NCI-H2227 treated with DMSO at 0.1 percent for 48 hours (cell line): ENCODE measurements around the gene CRYAA.
"Not testable (repeated sequence)": the region's sequence is repeated elsewhere in the genome, so short reads cannot be mapped to it uniquely, and the experiment has no call there.

ENCODE experiments used
- DNase-seq: peaks from one replicate; lab custom pipeline; 2025; lab: John Stamatoyannopoulos, UW

CRYAA gene, protein sequence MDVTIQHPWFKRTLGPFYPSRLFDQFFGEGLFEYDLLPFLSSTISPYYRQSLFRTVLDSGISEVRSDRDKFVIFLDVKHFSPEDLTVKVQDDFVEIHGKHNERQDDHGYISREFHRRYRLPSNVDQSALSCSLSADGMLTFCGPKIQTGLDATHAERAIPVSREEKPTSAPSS

DNA sequence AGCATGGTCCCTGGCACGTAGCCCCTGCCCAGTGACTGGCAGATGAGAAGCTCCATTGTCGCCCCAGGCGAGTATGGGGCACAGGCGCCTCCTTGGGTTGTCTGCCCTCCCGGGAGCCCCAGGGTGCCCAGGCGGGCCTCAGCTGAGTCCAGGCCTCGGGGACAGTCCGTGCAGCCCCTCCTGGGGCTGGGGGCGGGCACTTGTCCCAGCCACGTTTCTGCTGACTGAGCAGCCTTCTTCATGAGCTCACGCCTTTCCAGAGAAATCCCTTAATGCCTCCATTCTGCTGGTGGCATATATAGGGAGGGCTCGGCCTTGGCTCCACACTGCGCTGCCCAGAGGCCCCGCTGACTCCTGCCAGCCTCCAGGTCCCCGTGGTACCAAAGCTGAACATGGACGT, at the start of gene CRYAA:
CRYAA (plus strand) TSS at position 301 of the 400 bp plus-strand sequence; CDS start at position 393, 92 bp downstream.
- not testable (repeated sequence) for DNase-seq

DNA sequence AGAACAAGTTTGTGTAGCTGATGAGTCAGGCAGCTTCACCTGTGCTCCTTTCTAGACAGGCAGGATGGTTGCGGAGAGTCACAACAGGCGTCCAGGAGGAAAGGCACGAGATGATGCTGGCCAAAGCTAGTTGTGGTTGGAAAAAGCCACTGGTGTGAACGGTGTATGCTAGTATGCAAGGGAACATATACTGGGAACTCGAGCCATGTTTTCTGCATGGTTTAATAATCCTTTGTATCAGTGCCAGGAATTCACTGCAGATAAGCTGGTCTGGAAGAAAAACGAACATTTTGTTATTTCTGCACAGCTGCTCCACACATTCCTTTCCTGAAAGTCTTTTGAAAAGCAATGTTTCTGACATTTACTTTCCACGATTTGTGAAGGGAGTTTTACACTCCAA, 38.7 kb upstream of the CRYAA start:
- DNase-seq, result not testable (repeated sequence)

DNA sequence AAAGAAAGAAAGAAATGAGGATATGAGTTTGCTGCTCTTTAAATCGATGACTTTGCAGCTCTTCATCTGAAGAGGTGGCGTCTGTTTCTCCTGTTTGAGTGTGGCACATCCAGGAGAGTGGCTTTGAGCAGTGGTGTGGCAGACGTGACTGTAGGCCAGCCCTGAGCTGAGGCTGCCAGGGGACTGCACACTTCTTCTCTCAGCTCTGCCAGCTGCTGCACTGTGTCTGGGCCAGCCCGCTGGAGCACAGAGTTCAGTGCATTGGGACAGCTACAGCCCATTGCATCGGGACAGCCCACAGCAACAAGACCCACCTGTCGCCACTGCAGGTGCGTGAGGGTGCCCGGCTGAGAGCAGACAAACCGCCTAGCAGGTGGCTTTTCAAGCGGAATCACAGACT, 34.3 kb upstream of the CRYAA start:
- DNase-seq, result not testable (repeated sequence)

DNA sequence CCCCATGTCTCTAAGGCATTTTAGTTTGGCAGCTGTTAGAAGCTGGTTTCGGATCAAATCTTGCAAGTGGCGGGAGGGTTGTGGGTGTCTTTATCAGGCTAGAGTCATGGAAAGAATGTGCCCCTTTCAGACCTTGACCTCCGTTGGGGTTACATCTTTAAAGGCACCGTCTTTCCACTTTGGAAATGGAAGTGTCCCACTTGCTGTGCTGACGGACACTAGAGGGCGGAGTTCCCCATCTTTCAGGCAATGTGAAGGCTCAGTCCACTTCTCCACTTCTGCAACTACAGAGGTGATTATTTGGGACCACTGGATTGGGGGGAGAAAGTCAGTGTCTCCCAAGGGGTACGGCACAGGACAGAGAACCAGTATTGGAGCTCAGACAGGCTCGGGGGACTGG, 29.9 kb upstream of the CRYAA start:
- DNase-seq, result not testable (repeated sequence)

DNA sequence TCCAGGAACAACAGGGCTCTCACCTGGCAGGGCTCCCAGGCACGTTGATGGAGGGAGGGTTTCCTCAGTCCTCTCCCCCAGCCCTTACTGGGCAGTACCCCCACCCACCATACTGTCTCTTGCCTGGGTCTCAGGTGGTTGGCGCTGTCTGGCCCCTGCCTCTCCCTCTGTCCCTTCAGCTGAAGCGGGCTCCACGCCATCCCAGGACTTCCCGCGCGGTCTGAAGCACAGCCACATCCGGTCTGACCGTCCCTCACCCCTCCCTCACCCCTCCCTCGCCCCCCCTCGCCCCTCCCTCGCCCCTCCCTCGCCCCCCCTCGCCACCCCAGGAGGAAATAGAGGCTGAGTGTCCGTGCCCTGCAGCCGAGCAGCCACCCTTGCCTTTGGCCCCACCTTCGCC, 27.4 kb upstream of the CRYAA start:
- not testable (repeated sequence) for DNase-seq

DNA sequence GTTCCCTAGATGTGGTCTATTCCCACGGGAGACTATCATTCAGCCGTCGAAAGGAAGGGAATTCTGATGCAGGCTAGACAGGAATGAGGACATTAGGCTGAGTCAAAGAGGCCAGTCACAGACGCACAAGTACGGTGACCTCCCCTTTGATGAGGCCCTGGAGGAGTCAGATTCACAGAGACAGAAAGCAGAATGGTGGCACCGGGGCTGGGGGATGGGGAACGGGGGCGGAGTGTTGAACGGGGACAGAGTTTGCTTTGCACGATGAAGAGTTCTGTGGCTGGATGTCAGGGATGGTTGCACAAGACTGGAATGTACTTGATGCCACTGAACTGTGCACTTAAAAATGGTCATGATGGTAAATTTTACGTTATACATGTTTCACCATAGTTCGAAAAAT, 22.2 kb upstream of the CRYAA start:
- DNase-seq, result not testable (repeated sequence)

DNA sequence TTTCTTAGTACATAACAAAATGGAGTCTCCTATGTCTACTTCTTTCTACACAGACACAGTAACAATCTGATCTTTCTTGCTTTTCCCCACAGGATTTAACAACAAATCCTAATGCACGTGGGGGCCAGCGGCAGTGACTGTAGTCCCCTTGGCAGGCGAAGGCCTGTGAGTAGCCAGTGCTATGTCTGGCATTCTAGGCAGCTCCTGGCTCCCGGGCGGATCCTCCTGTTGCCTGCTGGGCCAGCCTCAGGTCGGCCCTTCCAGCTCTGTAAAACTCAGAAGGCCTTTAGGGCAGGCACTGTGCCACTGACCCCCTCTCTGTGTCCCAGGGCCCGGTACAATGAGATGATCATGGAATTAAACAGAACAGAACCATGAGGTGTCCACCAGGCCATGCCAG, 20.8 kb upstream of the CRYAA start:
- DNase-seq, result not testable (repeated sequence)

DNA sequence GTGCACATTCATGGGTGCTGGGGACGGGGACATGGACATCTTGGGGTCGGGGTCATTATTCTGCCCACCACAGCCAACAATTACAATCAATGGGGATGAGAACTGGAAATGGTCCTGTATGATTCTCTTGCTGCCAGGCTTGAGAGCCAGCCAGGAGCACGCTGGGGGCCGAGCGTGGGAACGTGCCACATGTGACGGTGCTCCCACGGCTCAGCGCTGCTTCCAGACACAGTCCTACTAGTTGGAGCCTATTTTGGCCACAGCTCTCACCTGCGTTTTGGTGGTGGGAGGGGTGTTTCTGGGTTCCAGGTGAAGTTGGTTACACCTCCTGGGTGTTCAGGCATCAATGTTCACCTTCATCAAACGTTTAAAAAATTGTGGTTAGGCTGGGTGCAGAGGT, 19.5 kb upstream of the CRYAA start:
- DNase-seq, result not testable (repeated sequence)

DNA sequence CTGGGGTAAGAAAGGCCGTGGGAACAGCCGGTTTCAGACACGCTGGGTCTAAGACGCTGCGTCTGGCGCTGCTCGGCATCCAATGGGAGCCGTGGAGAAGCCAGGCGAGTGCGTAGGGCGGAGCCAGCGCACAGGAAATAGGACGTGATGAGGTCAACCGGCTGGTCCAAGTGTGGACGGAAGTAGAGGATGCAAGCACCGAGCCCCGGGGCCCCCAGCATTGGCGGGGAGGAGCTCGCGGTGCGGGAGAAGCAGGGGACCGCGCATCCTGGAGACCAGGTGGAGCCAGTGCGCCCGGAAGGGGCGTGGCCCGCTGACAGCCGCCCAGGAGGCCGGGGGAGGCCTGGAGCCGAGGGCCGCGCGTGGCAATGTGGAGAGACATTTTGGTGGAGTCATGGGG, 15.2 kb upstream of the CRYAA start:
- DNase-seq, result not testable (repeated sequence)

DNA sequence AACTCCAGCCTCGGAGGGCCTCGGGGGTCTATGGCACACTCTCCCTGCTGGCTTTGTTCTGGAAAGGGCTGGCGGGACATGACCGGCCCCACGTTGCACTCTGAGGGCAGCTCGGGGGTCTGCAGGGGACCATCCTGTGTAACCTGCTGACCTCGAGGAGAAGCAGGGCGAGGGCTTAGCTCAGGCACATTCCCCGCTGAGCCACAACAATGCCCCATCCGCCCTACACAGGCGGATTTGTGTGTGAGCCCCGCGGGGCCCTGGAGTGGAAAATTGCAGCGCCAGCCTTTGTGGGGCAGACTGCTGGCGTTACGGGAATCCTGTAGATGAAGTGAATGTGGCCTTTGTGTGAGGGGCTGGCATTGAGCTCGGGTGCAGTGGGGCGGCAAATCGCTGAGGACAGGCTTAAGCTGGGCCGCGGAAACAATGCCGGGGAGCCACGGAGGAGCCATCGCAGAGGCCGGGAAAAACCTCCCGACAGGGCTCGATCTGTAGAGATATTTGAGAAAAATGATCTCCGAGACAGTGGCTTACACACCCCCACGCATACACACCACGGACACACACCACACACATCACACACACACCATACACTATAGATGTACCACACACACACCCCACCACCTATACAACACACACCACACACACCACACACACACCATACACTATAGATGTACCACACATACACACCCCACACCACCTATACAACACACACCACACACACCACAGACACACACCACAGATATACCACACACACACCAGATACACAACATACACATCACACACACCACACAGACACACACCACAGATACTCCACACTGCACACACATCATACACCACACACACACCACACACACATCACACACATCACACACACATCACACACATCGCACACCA, 9.3 kb upstream of the CRYAA start:
- DNase-seq, result not testable (repeated sequence)

DNA sequence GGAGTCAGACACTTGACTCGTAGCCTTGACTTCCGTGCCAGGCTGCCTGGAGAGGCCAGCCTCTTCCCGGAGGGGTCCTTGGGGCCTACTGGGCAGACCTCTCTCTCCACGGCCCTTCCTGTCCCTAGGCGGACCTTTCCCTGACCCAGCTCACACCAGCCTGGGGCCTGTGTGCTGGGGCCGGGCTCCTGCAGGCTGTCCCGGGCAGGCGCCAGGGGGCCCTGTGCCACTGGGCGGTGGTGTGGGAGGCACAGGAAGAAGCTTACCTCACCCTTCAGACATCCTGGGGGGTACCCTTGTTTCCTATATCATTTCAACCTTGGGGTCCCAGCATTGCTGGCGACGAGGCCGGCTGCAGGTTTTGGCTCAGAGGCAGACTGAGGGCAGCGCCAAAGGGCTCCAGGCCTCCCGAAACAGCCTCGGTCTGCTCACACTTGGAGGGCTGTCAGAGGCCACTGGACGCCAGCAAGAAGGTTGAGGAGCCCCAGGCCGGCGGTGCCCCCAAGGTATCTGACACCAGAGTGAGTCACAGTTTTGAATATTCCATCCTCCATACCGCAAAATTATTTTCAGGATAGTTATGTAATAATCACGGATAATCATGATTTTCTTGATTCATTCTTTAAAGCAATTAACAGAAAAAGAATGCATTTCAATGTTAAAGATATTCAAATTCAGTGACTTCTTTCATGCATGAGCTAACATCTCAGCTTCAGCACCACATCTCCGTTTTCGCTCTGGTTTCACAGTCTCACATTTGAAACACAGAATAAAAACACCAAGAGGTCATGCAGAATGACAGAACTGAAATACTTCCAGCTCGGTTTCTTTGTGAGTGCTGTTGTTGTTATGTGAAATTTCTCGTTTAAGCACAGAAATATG, 6.7 kb upstream of the CRYAA start:
- not testable (repeated sequence) for DNase-seq

DNA sequence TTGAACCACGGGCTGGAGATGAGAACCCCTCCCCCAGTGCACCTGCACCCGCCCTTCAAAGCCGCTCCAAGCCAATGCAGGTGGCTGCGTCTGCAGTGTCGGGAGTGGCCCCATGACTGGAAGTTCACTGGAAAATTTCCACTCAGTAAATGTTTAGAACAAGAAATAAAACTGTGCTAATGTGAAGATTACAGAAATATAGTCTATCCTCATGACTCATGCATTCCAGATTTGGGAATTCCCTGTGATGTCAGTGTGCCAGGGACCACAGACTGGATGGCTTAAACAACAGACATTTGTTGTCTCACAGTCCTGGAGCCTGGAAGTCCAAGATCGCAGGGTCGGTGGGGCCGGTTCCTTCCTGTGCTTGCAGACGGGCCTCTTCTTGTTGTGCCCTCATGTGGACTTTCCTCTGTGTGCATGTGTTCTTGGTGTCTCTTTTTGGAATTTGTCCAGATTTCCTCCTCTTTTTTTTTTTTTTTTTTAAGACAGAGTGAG, 6.1 kb upstream of the CRYAA start:
- not testable (repeated sequence) for DNase-seq

DNA sequence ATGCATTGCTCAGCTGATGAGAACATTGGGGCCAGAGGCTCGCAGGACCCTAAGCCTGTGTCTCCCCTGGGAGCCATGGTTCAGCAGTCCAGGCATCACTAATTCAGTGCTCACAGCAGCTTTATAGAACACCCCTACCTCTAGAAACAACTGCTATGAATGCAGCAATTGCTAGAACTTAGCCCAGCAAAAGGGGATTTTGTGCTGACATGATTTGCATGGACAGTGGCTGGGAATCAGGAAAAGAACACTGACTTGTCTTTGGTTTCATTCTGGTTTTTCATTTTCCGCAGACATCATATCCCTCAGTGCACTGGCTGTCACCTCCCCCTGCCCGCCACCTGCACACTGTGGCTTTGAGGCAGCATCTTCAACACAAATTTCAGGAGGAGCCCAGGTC, 4.0 kb upstream of the CRYAA start:
- DNase-seq, result not testable (repeated sequence)

DNA sequence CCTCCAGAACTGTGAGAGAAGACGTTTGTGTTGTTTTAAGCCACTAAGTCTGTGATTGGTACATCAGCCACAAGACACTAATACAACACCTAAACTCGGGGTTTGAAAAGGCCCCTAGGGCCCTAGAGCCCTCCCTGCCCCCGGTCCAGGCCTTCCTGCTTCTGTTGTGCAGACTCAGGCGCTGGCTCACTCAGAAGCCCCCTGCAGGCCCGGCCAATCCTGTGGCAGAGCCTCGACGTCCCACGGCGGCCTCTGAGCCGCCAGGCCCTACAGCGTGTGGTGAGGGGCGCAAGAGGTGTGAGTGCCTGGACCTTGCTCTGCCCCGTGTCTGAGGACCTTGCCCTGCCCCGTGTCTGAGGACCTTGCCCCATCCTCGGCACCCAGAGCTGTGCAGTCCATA, 3.1 kb upstream of the CRYAA start:
- not testable (repeated sequence) for DNase-seq

DNA sequence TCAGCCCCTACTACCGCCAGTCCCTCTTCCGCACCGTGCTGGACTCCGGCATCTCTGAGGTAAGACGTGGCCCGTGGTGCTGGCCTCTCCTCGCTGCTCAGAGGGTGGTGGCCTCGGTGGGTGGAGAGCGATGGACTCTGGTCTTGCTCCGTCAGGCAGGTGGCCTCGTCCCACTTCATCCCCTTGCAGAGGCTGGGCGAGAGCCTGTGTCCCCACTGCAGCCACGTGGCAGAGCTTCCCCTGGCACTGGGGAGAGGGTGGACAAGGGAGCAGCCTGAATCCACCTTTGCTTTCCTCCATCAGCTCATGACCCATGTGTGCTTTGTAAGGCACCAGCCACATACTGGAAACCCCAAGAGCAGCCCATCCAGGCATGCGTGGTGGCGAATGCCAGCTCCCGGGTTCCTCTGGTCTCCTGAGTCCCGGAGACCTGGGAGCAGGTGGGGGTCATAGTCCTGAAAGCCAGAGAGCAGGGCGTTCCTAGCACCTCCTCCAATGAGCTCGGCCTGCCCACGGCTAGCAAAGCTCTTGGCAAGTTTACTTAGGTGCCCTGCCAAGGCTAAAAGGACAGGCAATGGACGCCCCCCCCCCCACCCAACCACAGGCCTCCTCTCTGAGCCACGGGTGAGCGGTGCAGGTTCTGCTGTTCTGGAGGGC, 550 bp downstream of the CRYAA start:
- DNase-seq, result not testable (repeated sequence)

DNA sequence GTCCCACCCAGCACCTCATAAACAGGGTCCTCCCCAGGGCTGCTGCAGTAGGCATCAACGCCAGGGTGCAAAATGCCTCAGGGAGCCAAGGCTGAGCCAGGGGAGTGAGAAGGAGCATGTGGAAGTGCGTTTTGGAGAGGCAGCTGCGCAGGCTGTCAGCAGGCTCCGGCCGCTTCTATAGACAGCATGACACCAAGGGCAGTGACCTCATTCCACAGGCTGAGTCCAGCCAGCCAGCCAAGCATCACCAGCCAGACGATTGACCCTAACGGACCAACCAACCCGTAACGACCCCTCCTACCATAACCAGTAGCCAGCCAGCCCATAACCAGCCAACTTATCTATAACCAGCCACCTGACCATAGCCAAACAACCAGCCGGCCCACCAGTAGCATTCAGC, 1.1 kb downstream of the CRYAA start:
- not testable (repeated sequence) for DNase-seq

DNA sequence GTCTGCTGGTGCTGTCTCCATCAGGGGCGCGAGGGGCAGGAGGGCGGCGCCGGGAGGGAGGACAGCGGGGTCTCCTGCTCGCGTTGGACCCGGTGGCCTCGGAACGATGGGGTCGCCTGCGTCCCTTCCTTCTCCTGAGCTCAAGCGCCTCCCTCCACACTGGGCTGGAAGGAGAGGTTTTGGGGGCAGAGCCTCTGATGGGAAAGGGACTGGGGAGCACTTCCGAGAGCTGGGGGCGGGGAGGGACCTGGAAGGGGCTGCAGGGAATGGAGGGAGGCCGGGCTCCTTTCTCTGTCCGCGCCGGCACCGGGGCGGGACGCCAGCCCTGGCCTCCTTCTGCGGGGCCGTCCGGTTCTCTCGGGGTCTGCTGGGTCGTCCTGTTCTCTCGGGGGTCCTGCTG, 4.0 kb downstream of the CRYAA start:
- not testable (repeated sequence) for DNase-seq

DNA sequence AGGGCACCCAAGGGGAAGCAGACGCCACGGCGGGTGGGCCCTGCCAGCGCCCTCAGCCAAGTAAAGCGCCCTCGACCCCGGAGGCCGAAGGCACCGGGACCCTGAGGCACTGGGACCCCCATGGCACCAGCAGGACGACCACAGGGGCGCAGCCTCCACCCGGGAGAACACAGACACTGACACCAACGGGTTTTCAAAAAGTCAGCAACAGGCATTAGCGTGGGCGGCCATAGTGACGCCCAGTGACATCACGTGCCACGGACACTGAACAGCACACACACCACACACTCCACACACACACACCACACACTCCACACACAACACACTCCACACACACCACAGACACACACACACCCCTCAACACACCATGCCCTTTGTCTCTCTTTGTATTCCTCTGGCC, 4.6 kb downstream of the CRYAA start:
- not testable (repeated sequence) for DNase-seq

DNA sequence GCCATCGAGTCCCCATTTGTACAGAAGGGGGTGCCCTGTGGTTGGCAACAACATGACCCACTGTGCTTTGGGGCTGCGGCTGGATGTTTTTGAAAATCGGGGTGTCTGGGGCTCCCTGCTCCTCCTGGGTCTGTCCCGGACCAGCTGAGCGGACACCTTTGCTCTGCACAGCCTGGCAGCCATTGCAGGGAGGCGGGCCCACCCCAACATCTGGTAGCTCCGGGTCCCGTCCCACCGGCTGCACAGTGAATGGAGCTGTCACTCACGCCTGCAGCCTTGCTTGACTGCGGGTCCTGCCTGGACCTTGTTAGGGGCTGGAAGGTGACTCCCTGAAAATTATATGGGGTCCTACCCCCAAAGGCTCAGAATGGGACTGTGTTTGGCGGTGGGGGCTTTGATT, 5.1 kb downstream of the CRYAA start:
- not testable (repeated sequence) for DNase-seq

DNA sequence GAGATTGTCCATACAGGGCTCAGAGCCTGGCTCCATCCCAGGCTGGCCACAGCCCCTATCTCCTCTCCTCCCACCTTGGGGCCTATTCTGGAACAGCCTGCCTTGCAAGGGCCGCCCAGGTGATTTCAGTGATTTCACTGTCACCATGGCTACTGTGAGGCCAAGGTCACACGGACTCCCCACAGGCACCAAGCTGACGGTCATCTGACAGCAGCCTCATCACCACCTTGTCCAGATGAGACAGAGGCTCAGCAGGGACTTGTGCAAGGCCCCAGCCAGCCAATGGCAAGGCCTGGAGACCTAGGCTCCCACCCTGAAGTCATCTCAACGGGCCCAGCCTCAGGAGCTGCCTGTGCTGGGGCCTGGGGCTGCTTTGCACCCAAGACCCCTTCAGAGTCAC, 6.2 kb downstream of the CRYAA start:
- DNase-seq, result not testable (repeated sequence)

DNA sequence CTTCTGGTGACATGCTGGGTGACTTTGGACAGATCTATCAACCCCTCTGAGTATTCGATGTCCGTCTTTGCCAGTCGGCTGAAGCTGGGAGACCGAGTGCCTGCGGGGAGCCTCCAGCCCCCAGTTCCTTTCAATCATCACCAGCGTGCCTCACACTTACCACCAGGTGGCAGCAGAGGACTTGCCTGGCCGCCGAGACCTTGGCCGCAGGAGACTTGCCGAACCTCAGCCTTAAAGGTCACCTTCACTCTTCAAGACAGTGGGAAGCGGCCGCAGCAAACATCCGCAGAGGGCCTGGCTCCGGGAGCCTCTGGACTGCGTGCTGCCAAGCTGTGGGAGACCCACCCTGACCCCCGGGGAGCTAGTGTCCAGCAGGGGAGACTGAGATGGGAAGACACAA, 7.8 kb downstream of the CRYAA start:
- DNase-seq, result not testable (repeated sequence)
